Endodermal cell (in vitro differentiated cells): ENCODE data around the gene PTP4A2. TPM values are rescaled to one million over a fixed set of nuclear protein-coding genes. Genes with fewer than 3 reads are reported as not detected.

Experiments
- DNase-seq: peaks from one replicate; pipeline ENCODE4 v3.0.0-alpha.2; 2017
- H3K27ac ChIP-seq: 2 replicates; pipeline ENCODE4 v1.5.1; 2013; ENCODE audit warnings: mild to moderate bottlenecking, low read depth, low read length, moderate library complexity
- H3K27me3 ChIP-seq: 2 replicates; pipeline ENCODE4 v1.6.1; 2013; ENCODE audit warnings: mild to moderate bottlenecking, low read length, moderate library complexity; ENCODE audit not compliant: insufficient read depth, control insufficient read depth, poor library complexity, severe bottlenecking
- H3K36me3 ChIP-seq: 2 replicates; pipeline ENCODE4 v1.7.0; 2013; ENCODE audit warnings: mild to moderate bottlenecking, low read length, moderate library complexity; ENCODE audit not compliant: control insufficient read depth, insufficient read depth
- H3K4me1 ChIP-seq: one replicate; pipeline ENCODE4 v1.7.0; 2013; ENCODE audit warnings: low read length; ENCODE audit not compliant: control insufficient read depth, insufficient read depth
- H3K4me3 ChIP-seq: 2 replicates; pipeline ENCODE4 v1.5.1; 2013; ENCODE audit warnings: mild to moderate bottlenecking, low read length, moderate library complexity
- H3K9ac ChIP-seq: 2 replicates; pipeline ENCODE4 v1.6.1; 2013; ENCODE audit warnings: mild to moderate bottlenecking, low read length, moderate library complexity; ENCODE audit not compliant: poor library complexity, severe bottlenecking; ENCODE audit errors: extremely low read depth
- H3K9me3 ChIP-seq: 2 replicates; pipeline ENCODE4 v1.6.1; 2013; ENCODE audit warnings: mild to moderate bottlenecking, low read length, moderate library complexity; ENCODE audit not compliant: control insufficient read depth
- H3K27ac Mint-ChIP-seq: 2 replicates; pipeline ENCODE4 v1.8.0; 2020; ENCODE audit warnings: mixed read lengths
- H3K27me3 Mint-ChIP-seq: 2 replicates; pipeline ENCODE4 v1.8.0; 2021; ENCODE audit warnings: mild to moderate bottlenecking, mixed read lengths; ENCODE audit not compliant: insufficient read depth
- H3K36me3 Mint-ChIP-seq: 2 replicates; pipeline ENCODE4 v1.8.0; 2020; ENCODE audit warnings: low read depth, mixed read lengths
- H3K4me1 Mint-ChIP-seq: 2 replicates; pipeline ENCODE4 v1.8.0; 2020; ENCODE audit warnings: mixed read lengths
- H3K4me3 Mint-ChIP-seq: 2 replicates; pipeline ENCODE4 v1.8.0; 2020; ENCODE audit warnings: mild to moderate bottlenecking, moderate library complexity, mixed read lengths
- H3K9me3 Mint-ChIP-seq: 2 replicates; pipeline ENCODE4 v1.8.0; 2020; ENCODE audit warnings: mild to moderate bottlenecking, mixed read lengths
- WGBS, 2 experiments: methylation state at CpG; one replicate each; pipeline versions ENCODE4 v1.1.5 to v1.1.7; 2013; ENCODE audit warnings: missing lambda C conversion rate in 2 of 2, mixed read lengths in 1 of 2; ENCODE audit not compliant: insufficient coverage in 1 of 2, insufficient read length in 1 of 2; 5-methylcytosine and 5-hydroxymethylcytosine counted together
- total RNA-seq, 2 donors: library from RNA; stranded (reverse); fragmentation: NEBNext Ultra II Directional in 1 of 2; extraction: Animal tissue kit (Norgen Biotek cat#: 25700) in 1 of 2; gene quantifications; 2 replicates in 1 of 2; 3 replicates in 1 of 2; pipeline ENCODE4 v1.2.1, GENCODE V29; 2021
- TF ChIP-seq, protein P1 (sequence below): fragments of 200-600 bp; sonication (generic); conservative IDR thresholded peaks from 2 replicates; pipeline ENCODE4 v1.5.0; 2021; ENCODE audit warnings: antibody characterized with exemption, mild to moderate bottlenecking

The PTP4A2 gene
- total RNA-seq, 2 donors from 2014 or later = 211 TPM

DNA sequence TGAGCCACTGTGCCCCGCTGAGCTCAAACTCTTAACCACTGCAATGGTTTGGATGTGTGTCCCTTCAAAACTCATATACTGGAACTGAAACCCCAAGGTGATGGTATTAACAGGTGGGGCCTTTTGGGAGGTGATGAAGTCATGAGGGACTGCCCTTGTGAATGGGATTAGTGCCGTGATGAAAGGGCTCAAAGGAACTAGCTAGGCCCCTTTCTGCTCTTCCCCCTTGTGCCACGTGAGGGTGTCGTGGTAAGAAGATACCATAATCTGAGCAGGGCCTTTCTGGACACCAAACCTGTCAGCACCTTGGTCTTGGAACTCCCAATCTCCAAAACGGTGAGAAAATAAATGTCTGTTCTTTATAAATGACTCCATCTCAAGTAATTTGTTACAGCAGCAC, 76.8 kb downstream of the PTP4A2 start:
- Mint-ChIP-seq H3K36me3 (no peaks in the 10 kb centered on the region), H3K4me3 (no peak overlapping the region), H3K9me3 (no peaks in the 10 kb centered on the region), H3K27ac (no peak overlapping the region), H3K27me3 (no peaks in the 10 kb centered on the region), H3K4me1 (no peaks in the 10 kb centered on the region)
- H3K4me1 ChIP-seq = no peaks in the 10 kb centered on the region
- H3K27me3 ChIP-seq = no peaks in the 10 kb centered on the region
- no peaks in the 10 kb centered on the region for H3K36me3 ChIP-seq
- TF ChIP-seq, protein P1, sequence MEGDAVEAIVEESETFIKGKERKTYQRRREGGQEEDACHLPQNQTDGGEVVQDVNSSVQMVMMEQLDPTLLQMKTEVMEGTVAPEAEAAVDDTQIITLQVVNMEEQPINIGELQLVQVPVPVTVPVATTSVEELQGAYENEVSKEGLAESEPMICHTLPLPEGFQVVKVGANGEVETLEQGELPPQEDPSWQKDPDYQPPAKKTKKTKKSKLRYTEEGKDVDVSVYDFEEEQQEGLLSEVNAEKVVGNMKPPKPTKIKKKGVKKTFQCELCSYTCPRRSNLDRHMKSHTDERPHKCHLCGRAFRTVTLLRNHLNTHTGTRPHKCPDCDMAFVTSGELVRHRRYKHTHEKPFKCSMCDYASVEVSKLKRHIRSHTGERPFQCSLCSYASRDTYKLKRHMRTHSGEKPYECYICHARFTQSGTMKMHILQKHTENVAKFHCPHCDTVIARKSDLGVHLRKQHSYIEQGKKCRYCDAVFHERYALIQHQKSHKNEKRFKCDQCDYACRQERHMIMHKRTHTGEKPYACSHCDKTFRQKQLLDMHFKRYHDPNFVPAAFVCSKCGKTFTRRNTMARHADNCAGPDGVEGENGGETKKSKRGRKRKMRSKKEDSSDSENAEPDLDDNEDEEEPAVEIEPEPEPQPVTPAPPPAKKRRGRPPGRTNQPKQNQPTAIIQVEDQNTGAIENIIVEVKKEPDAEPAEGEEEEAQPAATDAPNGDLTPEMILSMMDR = peak; percentile 18
- no peak overlapping the region for H3K4me3 ChIP-seq
- DNase-seq = no peak
- no peak overlapping the region for H3K9ac ChIP-seq
- 84 to 89% methylated on average over 5 of the region's 5 CpGs for WGBS, 2 experiments
- H3K9me3 ChIP-seq = no peaks in the 10 kb centered on the region
- H3K27ac ChIP-seq = no peak overlapping the region

DNA sequence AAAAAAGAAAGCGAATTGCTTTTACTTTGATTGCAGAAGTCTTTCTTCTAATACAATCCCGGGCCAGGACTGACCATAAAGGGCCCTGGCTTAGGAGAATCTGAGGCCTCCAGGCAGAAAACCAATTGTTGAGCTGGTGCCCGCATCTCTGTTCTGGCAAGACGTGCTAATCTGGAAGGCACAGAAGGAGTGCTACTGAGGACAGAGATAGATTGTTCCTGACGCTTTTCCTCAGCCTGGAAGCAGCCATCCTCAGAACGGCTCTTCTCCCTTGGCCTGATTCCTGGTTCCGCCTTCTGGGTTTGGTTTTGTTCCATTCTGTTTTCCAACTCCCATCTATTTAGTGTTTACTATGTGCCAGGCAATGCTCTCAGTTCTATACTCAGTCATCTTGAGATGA, 77.6 kb downstream of the PTP4A2 start:
- Histone ChIP-seq H3K27me3 (no peaks in the 10 kb centered on the region), H3K36me3 (no peaks in the 10 kb centered on the region), H3K4me3 (no peak overlapping the region), H3K4me1 (no peaks in the 10 kb centered on the region), H3K9ac (no peak overlapping the region), H3K27ac (no peak overlapping the region), H3K9me3 (no peaks in the 10 kb centered on the region)
- H3K4me1 Mint-ChIP-seq = no peaks in the 10 kb centered on the region
- TF ChIP-seq, protein P1 = no peak
- 91 to 93% methylated on average over 6 to 7 of the region's 7 CpGs for WGBS, 2 experiments
- no peaks in the 10 kb centered on the region for H3K36me3 Mint-ChIP-seq
- H3K4me3 Mint-ChIP-seq = no peak overlapping the region
- no peak for DNase-seq
- no peak overlapping the region for H3K27ac Mint-ChIP-seq
- no peaks in the 10 kb centered on the region for H3K9me3 Mint-ChIP-seq
- no peaks in the 10 kb centered on the region for H3K27me3 Mint-ChIP-seq

DNA sequence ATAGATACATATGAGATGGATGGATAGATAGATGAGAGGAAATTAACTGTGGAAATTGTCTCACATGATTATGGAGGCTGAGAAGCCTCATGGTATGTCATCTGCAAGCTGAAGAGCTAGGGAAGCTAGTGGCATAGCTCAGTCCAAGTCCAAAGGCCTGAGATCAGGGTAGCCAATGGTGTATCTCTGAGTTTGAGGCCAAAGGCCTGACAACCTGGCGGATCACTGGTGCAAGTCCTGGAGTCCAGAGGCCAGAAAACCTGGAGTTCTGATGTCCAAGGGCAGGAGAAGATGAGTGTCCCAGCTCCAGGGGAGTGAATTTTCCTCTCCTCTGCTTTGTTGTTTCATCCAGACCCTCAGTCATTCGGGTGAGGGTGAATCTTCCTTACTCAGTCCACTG, 78.4 kb downstream of the PTP4A2 start:
- H3K9me3 Mint-ChIP-seq = no peaks in the 10 kb centered on the region
- H3K36me3 Mint-ChIP-seq = no peaks in the 10 kb centered on the region
- WGBS, 2 experiments = 95 to 100% methylated on average over 1 to 2 of the region's 2 CpGs
- no peak for DNase-seq
- no peaks in the 10 kb centered on the region for H3K36me3 ChIP-seq
- H3K4me3 Mint-ChIP-seq = no peak overlapping the region
- no peak overlapping the region for H3K9ac ChIP-seq
- H3K27me3 ChIP-seq = no peaks in the 10 kb centered on the region
- no peaks in the 10 kb centered on the region for H3K4me1 Mint-ChIP-seq
- no peaks in the 10 kb centered on the region for H3K4me1 ChIP-seq
- no peak overlapping the region for H3K27ac ChIP-seq
- no peaks in the 10 kb centered on the region for H3K27me3 Mint-ChIP-seq
- no peak overlapping the region for H3K4me3 ChIP-seq
- TF ChIP-seq, protein P1 = no peak
- no peaks in the 10 kb centered on the region for H3K9me3 ChIP-seq
- H3K27ac Mint-ChIP-seq = no peak overlapping the region
